EL (cell line): ENCODE data around the gene DDX31.

Source experiments
- DNase-seq: peaks from one replicate; pipeline ENCODE4 v3.0.0-alpha.2; 2016

The DDX31 gene

DNA sequence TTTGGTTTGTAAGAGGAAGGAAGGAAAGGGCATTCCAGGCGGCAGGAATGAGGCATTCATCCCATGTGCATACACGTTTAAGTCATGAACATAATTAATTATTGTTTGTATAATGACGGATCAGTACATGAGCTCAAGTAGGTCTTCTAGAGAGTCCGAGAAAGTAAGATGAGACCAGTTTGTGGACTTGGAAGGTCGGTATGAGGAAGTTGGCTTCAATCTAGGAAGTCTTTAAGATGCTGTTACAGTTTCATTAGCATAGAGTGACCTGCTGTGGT is 2.6 kb upstream of the DDX31 start:
- DNase-seq: peak; percentile 18

DNA sequence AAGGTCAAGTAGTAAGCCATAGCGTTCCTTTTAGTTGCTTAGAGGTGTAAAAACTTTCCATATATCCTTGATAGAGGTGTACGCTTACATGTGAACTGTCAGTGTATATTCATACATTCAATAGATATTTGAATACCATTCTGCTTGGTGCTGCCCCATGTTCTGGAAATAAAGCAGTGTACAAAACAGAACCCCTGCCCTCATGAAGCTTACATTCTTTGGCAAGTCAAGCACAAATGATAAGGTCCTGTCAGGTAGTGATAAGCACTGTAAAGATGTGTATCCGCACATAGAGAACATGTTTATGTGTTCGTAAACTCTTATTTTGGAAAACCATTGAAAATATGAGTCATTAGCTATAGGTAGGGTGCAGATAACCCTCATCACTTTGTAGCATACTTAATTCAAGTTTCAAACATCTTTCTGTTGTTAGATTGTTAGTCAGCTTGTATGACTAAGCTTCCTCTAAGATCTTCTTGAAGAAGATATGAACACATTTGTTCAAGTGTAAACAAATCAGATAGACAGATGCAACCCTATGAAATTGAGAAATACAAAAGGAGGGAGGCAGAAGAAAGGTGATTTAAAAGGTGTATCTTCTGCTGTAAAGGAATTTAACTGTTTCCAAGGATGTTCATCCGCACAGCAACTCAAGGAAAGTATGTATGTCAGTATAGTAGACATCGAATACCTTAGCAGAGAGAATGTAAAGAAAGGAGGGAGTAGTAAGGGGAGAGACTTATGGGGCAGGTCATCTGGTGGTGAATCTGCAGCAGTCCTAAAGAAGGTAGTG is 2.0 kb upstream of the DDX31 start:
- DNase-seq: peak; percentile 34

DNA sequence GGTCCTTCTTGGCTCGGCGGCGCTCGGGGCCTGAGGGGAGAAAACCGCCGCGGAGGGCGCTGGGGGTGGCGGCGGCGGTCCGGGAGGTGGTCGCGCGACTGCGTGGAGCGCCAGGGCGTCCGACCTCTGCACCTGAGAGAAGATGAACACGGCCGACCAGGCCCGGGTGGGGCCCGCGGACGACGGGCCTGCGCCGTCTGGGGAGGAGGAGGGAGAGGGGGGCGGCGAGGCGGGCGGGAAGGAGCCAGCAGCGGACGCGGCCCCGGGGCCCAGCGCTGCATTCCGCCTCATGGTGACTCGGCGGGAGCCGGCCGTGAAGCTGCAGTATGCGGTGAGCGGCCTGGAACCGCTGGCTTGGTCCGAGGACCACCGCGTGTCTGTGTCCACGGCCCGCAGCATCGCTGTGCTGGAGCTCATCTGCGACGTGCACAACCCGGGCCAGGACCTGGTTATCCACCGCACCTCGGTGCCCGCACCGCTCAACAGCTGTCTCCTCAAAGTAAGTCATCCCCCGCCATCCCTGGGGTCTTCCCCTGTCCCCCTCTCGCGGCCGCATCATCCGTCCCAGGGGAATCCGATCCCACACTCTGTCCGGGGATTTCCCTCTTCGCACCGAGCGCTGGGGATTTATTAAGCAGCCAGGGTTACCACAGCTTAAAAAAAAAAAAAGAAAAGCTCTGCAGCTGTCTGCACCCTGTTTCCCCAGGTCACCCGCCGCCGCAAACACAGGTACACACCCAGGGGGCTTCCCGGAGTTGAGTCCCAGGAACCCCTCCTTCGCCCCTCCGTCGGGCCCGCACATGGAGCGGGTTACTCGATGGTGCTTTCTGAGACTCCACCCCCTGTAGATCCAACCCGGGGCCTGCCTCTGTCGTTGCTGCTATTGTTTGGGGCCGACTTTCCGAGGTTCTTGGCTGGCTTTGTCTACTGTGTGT is 941 bp upstream of the DDX31 start, which contains the start of gene GTF3C4:
GTF3C4 (plus strand) TSS at position 8 of the 935 bp plus-strand sequence; CDS start at position 143, 135 bp downstream.
- DNase-seq: peak; percentile 56

DNA sequence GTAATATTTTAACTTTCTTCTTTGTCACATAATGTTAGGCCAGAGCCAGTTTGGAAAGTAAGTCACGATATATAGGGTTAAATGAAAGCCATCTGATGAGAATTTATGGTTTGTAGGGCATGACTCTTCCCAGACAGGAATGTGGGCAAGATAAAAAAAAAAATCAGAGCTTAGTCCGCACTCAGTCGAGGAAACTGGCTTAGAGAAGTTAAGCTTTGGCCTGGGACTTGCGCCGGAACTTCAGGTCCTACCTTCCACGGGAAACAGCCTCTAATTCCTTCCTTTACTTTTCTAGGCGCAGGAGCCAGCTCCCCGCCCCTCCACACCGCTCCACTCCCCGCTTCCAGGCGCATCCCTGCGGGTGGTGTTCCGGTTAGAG is 475 bp downstream of the DDX31 start:
- peak; percentile 81 for DNase-seq

DNA sequence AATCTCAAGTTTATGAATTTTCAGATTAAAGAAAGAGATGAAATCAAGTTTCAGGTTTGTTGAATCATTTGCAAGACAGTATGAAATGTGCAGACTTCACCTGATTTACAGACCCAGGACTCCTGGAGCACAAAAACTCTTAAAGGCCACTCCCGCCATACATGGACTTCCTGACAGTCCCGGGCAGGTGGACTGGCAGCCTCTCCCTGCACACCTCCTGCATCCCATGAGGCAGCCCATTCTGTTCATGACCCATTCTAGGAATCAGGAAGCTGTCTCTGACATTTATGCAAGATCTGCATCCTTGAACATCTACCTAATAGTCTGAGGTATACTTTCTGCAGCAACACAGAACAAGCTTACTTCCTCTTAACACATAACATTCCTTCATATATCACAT is 5.9 kb downstream of the DDX31 start:
- no peak for DNase-seq

DNA sequence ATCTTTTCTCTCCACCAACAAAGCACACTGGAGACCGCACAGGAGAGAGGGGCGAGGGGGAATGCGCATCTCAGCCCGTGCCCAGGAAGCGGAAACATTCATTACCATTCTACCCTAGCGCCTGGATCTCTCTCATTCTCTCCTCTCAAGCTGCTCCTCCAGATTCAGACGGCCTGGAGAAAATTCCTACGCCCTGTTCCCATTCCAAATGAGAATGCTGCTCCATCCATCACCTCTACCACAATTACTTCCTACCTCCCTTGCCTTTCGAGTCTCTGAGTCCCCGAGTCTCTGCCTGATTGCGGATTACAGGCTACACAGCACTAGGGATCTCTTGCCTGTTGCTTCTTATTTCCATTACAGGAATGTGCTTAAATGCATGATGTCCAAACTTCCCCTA is 6.7 kb downstream of the DDX31 start:
- DNase-seq: no peak

DNA sequence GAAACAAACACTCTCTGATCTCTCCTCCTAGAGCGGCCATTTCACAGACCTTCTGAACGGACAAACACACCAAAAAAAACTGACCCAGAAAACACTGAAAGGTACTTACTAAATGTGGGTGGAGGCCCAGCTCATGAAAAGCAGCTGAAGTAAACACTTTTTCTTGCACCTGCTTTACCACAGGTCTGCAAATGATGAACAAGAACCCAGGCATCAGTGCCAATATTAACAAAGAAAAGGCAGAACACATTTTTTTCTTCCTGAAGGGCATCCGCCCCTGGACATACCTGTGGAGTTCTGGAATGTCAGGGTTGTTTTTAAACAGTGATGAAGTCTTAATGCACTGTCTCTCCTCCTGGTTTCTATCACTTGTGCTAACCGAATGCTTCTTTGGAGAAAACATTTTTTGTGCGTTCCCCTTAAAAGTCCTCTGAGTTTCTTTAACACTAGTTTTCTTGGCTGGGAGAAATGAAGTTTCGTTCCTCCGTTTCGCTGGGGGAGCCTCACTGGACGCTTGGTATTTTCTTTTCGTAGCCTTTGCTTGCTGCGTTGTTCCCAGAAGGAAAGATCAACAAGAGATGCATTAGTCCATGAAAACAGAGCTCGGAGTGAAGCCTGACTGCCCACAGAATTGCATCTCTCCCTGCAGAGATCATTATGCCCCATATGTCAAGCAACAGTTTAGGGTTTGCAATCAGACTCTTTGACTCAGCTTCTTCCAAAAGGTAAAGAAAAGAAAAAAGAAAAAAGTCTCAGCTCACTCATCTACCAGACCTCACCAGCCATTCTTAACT is 7.4 kb downstream of the DDX31 start:
- no peak for DNase-seq

DNA sequence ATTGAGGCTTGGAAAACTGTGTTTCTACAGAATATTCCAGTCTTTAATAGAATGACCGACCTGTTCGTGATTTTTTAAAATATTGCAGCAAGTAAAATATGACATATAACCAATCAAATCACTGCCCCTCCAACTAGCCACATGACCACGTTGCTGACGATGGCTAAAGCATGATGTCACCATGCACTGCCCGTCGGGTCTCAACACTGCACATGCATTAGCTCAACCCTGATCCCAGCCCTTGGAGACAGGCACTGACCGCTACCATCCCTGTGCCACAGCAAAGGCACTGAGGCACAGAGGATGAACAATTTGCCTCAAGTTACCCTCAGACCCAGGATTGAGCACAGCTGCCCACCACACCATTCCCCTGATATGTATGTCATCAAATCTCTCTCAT is 13.5 kb downstream of the DDX31 start:
- DNase-seq: no peak

DNA sequence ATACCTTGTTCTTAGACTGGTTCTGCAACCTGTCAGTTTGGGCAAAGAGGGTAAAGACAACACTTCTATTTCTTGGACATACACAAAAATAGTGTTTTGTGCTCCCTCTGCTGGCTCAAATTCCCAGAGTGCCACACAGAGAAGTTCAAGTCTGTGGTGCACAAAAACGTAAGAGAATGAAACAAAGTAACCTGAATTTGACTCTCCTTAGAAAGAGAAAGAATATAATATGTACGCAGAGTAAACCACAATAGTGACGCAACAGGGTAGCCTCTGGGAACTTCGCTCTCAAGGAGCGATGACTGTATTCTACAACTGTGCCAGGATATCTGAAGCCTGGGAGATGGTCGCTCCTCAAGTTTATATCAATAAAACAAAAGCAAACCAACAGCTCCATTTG is 18.5 kb downstream of the DDX31 start:
- peak; percentile 70 for DNase-seq

DNA sequence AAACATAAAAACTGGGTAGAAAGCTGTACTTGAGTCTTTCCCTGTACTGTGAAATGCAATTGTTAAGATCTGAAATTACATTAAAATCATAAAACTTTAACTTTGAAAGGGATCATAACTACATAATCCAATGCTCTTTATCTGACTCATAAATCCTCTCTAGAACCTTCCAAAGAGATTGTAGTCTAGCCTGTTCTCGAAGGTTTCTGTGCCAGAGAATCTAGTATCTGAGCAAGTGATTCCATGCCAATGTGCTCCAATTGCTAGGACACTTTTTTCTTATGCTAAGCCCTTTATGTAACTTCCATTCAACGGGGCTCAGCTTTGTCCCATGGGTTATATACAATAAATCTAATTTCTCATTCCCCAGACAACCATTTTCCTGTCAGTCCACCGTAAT is 21.1 kb downstream of the DDX31 start:
- no peak for DNase-seq

DNA sequence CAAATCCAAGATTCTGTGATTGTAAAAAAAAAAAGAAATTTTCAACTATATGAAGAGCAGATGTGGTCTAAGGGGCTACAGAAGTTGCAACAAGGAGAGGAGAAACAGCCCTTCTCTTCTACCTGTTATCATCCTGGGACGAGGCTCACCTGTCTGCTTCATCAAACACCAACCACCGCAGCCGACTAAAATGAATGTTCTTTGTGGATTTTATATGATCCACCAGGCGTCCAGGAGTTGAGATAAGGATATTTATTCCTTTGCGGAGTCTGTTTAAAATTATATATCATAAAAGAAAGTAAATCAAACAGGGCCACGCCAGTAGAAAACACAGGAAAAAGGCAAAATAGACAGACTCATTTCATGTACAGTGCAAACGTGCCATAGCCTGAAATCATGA is 21.5 kb downstream of the DDX31 start:
- no peak for DNase-seq

DNA sequence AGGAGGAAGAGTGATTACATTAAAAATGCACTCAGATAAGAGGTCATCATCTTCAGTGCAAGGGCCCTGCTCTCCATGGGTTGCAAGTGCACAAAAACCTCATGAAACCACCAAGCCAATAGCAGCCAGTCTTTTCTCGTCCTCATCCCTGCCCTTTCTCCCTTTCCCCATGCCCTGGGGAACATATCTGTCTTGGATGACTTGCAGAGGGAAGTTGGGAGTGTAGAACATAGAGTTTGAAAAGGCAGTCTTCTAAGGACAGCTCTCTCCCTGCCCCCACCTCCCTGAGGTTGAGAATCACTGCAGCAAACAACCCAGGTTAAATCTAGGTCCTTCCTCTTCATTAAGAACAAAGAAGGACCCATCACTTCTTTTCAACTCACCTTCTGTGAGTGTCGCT is 22.0 kb downstream of the DDX31 start:
- peak; percentile 50 for DNase-seq

DNA sequence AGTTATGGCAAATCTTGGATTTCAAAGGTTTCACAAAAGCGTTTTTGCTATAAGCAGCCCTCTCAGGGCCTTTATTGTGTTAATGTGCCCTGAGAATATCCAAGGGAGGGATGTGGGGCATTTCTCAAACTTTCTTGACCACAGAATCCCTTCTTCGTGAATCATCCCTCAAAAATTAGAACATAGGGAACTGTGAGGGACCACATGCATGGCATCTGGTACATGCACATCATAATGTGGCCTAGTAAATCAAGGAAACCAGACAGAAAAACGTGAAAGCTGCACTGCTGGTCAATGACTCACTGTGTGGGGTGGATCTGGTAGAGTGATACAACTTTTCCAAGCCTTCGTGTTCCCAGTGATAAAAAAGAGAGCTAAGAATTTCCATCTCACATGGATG is 22.4 kb downstream of the DDX31 start:
- peak; percentile 98 for DNase-seq

DNA sequence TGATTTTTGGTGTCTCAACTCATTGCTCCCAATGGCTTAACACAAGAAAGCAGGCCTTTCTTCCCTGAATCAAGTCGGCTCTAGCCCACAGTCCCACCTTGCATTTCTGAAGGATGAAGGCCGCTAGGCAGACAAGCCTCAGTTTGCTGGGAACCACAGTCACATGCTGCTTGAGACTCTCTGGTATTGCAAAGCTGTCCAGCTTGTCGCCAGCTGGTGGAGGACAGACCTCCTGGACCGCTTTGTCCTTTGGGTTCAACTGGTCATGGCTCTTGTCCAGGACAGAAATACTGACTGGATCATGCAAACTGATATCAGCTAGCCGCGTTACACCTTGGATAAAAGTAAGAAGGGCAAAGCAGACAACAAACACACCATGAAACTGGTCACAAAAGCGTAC is 23.1 kb downstream of the DDX31 start:
- DNase-seq: peak; percentile 10

DNA sequence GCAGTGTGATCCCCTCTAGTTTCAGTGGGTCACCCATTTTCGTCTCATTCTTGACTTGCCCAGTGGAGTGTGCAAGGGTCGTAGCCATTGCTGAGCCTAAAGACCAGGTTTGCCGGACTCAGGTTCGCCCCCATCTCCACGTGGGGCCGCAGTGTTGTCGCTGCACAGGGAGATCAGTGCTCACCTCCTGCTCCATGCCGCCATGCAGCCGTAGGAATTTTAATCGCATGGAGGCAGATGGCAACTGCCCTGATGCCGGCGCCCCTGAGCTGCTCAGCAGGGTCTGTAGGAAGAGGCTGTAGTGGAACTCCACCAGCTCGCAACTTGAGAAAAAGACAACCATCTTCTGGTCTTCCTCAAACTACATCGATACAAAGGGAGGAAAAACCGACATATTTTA is 24.1 kb downstream of the DDX31 start:
- DNase-seq: no peak

DNA sequence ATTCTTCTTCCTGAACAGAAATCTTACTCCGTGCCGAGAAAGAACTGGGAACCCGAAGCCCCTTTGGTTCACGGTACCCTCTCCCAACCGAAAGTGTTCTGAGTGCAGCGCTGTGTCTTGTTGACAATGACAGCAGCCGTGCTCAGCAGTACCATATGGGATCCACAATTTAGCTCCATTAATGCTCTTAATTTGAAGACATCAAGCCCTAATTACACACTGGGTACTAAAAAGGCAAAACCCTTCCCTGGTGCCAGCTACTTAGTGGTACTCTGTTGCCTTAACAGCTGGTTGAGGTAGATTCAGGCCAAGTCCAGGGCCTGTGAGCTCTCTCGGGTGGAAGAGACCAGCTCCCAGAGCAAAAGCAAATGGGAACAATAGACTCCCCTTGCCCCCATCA is 24.5 kb downstream of the DDX31 start:
- DNase-seq: no peak

DNA sequence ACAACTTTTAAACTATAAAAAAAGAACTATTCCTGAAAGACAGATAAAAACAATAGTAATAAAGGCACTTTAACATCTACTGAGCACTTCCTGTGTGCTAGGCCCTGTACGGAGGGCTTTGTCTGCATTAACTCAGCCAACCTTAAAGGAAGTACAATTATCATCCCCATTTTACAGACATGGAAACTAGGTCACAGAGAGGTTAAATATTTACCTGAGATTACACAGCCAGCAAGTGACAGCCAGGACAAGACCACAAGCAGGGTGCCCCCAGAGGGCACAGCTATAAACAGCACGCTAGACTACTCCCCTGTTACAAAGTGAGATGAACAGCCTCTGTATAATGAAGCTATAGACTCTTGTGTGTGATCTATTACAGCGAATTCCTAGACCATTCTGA is 25.5 kb downstream of the DDX31 start:
- DNase-seq: no peak

DNA sequence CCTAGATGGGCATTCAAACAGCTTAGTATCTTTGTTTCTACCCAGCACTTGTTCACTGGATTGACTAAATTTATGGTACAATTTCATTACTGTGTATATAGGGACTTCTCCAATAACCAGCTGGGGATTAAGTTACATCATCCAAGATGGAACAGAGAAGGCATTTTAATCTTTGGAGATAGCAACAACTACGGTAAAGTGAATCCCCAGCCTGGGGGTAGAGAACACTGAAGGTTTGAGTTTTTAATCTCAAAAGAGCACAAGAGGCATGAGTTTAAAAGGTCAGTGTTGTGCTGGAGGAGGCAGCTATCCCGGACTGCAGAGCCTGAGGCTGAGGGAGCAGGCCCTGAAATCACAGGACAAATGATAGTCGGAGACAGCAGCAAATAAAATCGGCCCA is 28.6 kb downstream of the DDX31 start:
- no peak for DNase-seq

DNA sequence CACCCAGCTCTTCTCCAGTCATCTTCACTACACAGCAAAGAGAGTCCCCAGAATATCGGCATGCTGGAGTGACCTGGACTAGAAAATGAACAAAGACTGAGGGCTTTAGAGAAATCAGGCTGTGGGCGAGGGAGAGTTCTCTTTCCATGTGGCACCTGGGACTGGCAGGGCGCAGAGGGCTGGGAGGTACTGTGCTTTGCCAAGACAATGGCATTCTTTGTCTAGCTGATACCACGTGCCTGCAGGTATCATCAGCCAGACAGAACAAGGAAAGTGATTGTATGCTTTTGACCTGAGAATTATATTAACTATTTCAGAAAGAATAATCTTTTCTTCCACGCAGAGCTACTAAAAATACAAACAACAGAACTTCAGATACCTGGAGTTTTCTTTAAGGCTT is 30.5 kb downstream of the DDX31 start:
- DNase-seq: no peak

DNA sequence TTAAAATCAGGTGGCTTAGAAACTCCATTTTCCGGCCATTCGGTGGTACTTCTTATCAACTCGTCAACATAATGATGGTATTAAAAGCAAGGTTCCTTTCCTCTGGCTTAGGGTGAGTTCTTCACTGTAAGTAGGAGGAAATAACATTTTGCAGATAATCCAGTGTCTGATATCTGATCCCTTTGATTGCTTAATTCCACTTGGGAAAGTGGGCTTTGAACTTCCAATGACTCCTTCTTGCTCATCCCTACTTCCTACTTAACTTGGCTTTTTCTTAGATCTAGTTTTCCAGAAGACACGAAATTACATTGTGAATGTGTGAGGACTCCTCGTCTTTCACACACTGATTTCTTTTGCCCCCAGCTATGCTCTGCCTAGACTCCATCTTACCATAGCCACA is 31.5 kb downstream of the DDX31 start:
- DNase-seq: no peak

DNA sequence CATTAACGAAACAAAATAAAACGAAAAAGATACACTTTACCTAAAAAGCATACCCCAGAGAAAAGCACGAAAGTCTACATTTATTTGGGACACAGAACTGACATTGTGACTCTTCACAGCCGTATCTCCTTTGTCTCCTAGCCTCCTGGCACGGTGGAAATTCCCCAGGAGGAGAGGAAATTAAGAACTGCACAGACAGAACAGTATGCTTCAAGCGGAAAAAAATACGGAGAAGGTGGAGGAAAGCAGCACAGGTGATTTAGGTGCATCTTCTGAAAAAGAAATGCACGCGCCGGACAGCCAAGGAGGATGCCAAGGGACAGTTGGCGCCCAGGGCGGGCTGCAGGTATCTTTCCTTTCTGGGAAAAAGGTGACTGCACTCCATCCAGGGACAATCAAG is 32.0 kb downstream of the DDX31 start:
- DNase-seq: no peak

DNA sequence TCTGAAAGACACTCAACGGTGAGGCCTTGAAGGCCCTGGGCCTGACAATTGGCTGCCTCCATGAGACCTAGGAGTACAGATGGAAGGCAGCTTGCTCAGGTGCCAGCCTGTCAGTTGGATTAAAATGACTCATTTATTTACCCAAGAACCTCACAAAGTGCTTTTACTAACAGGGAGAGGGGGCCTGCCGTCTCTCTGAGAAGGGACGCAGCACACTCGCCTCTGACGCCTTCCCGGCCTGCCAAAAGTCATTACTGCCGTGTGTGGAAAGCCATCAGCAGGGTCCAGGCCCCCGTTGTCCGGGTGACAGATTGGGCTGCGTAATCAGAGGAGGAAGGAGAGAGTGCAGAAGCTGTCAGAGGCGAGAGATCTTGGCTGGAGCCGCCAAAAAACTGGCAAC is 32.4 kb downstream of the DDX31 start:
- DNase-seq: no peak

DNA sequence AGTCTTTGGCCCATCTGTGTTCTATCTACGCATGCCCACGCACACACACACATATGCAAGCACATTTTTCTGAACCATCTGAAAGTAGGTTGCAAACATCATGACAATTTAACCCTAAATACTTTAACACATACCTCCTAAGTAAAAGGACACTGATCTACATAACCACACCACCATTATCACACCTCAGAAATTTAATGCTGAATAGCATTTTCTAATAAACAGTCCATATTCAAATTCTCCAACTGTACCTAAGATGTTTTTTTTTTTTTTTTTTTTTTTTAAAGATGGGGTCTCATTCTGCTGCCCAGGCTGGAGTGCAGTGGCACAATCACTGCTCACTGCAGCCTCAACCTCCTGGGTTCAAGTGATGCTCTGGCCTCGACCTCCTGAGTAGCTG is 35.5 kb downstream of the DDX31 start:
- DNase-seq: no peak
